Loucy (cell line): ENCODE data around the gene C4B.

Source experiments
- CTCF ChIP-seq: fragments of 200-600 bp; sonication (generic); conservative IDR thresholded peaks from 2 replicates; pipeline ENCODE4 v1.5.1; 2014; ENCODE audit warnings: mild to moderate bottlenecking, antibody characterized with exemption, low read length
- EZH2phosphoT487 ChIP-seq: fragments of 200-600 bp; IDR thresholded peaks from 2 replicates; pipeline ENCODE4 v1.6.1; 2018; ENCODE audit warnings: antibody characterized with exemption, mild to moderate bottlenecking, moderate library complexity, borderline replicate concordance

GRCh38 chr6:32070814-32071543 is 56.4 kb downstream of the C4B start:
- no peak for TF ChIP-seq CTCF
- no peak for TF ChIP-seq EZH2phosphoT487
